Stomach (tissue), 4 donors: ENCODE results near the gene MYO5B.

Experiments used
- CTCF ChIP-seq, 7 experiments: fragments of 450-650 bp in 4 of 7; fragments of 200-600 bp in 3 of 7; sonication (generic) in 3 of 7; IDR thresholded peaks; one replicate each; pipeline ENCODE4 v1.5.1; 2016 to 2019; ENCODE audit warnings: antibody characterized with exemption in 7 of 7, control low read depth in 2 of 7, mild to moderate bottlenecking in 1 of 7
- EP300 ChIP-seq: sonication (generic); formaldehyde crosslinking; IDR thresholded peaks from one replicate; pipeline ENCODE4 v1.6.1; 2017; ENCODE audit warnings: antibody characterized with exemption
- POLR2A ChIP-seq, 4 donors: fragments of 450-650 bp; IDR thresholded peaks; one replicate each; pipeline ENCODE4 v1.6.1; 2016; ENCODE audit warnings: antibody characterized with exemption in 4 of 4, control low read depth in 2 of 4, mild to moderate bottlenecking in 1 of 4, moderate library complexity in 1 of 4
- POLR2AphosphoS5 ChIP-seq, 3 donors: sonication (generic); formaldehyde crosslinking; IDR thresholded peaks; one replicate each; pipeline ENCODE4 v1.6.1; 2016; ENCODE audit warnings: antibody characterized with exemption in 3 of 3

GRCh38 chr18:50045126-50045525 is 149.8 kb downstream of the MYO5B start:
- TF ChIP-seq CTCF (IDR thresholded peaks at IDR 0.05): no peak
- no peak for TF ChIP-seq POLR2A (IDR thresholded peaks at IDR 0.05)
- no peak for TF ChIP-seq EP300
- TF ChIP-seq POLR2AphosphoS5 (IDR thresholded peaks at IDR 0.05): no peak
